AG04449 (cell line): ENCODE results near the gene DGLUCY.
"Not testable (repeated sequence)": the region's sequence is repeated elsewhere in the genome, so short reads cannot be mapped to it uniquely, and the experiment has no call there.

ENCODE experiments used
- CTCF ChIA-PET: fragments of 350-600 bp; formaldehyde crosslinking; extraction: SDS; loops from one replicate; lab custom pipeline; 2021; ENCODE audit warnings: antibody characterized with exemption; lab: Yijun Ruan, JAX
- POLR2A ChIA-PET: fragments of 400-600, 350-600 bp; formaldehyde crosslinking; extraction: SDS; loops from one replicate; lab custom pipeline; 2020; ENCODE audit warnings: antibody characterized with exemption, inconsistent platforms; lab: Yijun Ruan, JAX
- DNase-seq: peaks from one replicate; pipeline ENCODE4 v3.0.0-alpha.2; 2010; ENCODE audit warnings: low read depth, low spot score
- H3K4me3 ChIP-seq: 2 replicates; pipeline ENCODE4 v1.5.1; 2011; ENCODE audit warnings: low read depth, mild to moderate bottlenecking, control low read depth, low read length
- CTCF ChIP-seq: IDR thresholded peaks from one replicate; pipeline ENCODE4 v1.5.1; 2011; ENCODE audit warnings: mild to moderate bottlenecking, moderate library complexity, low read length, control low read depth, inconsistent platforms; ENCODE audit not compliant: insufficient read depth; ENCODE audit errors: missing control alignments

The DGLUCY gene

GRCh38 chr14:91090743-91091142 lies 23.1 kb upstream of the DGLUCY start:
- no peak overlapping the region for H3K4me3 ChIP-seq
- POLR2A ChIA-PET = no interaction called here
- TF ChIP-seq CTCF = no peak
- CTCF ChIA-PET = no interaction called here
- DNase-seq = no peak

GRCh38 chr14:91092073-91092472 lies 21.8 kb upstream of the DGLUCY start:
- POLR2A ChIA-PET = no interaction called here
- DNase-seq = no peak
- CTCF ChIA-PET = no interaction called here
- no peak overlapping the region for H3K4me3 ChIP-seq
- TF ChIP-seq CTCF = no peak

GRCh38 chr14:91093743-91094472 lies 20.0 kb upstream of the DGLUCY start:
- DNase-seq, H3K4me3 ChIP-seq, CTCF ChIA-PET, POLR2A ChIA-PET: not testable (repeated sequence)

DNA sequence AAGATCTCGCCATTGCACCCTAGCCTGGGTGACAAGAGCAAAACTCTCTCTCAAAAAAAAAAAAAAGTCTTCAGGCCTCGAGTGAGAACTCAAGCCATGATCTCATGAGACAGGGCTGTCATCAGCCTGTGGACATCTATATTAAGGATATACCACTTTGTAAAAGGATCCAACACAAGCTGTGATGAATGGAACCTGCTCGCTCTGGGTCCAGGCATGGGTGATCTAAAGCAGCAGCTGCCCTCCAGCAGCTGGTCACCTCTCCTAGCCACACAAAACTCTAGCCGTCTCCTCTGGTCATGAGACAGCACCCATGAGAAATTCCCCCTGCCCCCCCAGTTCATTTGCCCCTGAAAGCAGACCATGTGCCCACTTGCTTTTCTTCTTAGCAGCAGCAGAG lies 19.1 kb upstream of the DGLUCY start:
- no peak overlapping the region for H3K4me3 ChIP-seq
- no peak for DNase-seq
- ChIA-PET CTCF (no interaction called here), POLR2A (no interaction called here)
- TF ChIP-seq CTCF = no peak

- ChIA-PET POLR2A (no interaction called here), CTCF (interaction anchor here (1.5 kb wide), 1 partner anchor 78 kb away, joined by 3 read pairs; no protein-coding TSS in a partner anchor)
- no peak overlapping the region for H3K4me3 ChIP-seq
- no peak for TF ChIP-seq CTCF
- DNase-seq = no peak
These were observed 18.7 kb upstream of the DGLUCY start for GRCh38 chr14:91095178-91095577.

- POLR2A ChIA-PET, H3K4me3 ChIP-seq, CTCF ChIA-PET, DNase-seq: not testable (repeated sequence)
These were observed 16.2 kb upstream of the DGLUCY start for GRCh38 chr14:91097657-91098056.

DNA sequence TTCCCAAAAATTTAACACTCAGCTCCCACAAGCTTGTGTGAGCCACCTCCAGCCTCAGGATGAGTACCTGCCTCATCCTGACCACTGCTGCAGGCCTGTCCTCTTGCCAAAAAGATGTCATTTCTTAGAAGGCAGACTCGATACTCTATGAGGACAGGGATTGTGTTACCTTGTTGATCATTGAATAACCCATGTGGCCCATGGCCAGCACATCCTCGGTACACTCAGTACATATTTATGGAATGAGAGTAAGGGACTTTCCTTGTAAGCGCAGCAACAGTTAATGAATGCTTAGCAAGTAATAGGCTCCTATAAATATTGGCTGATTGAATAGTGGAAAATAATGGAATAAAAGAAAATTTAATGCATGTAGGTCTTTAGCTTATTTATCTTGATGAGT lies 15.3 kb upstream of the DGLUCY start:
- TF ChIP-seq CTCF = no peak
- ChIA-PET POLR2A (no interaction called here), CTCF (no interaction called here)
- DNase-seq = no peak
- H3K4me3 ChIP-seq = no peak overlapping the region
